Body of pancreas (tissue), 4 donors: ENCODE results near the gene CEP72.

Source experiments
- POLR2A ChIP-seq, 3 donors: fragments of 450-650 bp; IDR thresholded peaks; one replicate each; pipeline ENCODE4 v1.6.1; 2016; ENCODE audit warnings: antibody characterized with exemption in 3 of 3, mild to moderate bottlenecking in 2 of 3
- TF ChIP-seq, protein P1 (sequence below), 7 experiments: fragments of 450-650 bp in 4 of 7; fragments of 200-600 bp in 3 of 7; sonication (generic) in 3 of 7; IDR thresholded peaks; one replicate each; pipeline ENCODE4 v1.5.1; 2016 to 2019; ENCODE audit warnings: antibody characterized with exemption in 7 of 7

DNA sequence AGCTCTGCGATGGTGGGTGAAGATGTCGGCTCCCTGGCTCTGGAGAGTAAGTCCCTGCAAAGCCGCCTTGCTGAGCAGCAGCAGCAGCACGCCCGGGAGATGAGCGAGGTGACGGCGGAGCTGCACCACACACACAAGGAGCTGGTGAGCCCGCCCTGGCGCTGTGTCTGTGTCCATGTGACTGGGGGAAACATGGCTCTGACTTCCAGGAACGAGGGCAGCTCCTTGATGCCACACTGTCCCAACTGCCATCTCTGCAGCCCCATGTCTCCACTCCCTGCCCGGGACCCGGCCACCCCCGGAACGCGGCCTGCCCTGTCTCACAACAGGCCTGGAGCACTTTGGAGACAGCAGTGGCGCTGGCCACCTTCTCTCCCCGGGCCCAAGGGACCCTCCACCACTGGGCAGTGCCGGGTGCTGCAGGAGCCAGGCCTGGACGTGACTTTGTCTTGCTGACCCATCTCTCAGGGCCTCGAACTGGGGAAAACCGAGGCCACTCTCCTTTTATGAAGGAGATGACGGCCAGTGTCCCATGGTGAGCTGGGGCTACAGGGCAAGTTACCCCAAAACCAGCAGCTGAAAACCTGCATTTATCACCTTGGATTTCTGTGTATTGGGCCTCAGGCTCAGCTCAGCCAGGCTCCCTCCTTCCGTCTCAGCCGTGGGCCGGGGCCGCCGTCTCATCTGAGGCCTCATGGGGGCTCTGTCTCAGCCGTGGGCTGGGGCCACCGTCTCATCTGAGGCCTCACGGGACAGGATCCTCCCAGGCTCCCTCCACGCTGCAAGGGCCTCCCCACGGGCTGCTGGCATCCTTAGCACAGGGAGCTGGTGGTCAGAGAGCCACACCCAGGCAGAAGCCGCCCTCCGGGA, 28.6 kb downstream of the CEP72 start:
- TF ChIP-seq, protein P1, sequence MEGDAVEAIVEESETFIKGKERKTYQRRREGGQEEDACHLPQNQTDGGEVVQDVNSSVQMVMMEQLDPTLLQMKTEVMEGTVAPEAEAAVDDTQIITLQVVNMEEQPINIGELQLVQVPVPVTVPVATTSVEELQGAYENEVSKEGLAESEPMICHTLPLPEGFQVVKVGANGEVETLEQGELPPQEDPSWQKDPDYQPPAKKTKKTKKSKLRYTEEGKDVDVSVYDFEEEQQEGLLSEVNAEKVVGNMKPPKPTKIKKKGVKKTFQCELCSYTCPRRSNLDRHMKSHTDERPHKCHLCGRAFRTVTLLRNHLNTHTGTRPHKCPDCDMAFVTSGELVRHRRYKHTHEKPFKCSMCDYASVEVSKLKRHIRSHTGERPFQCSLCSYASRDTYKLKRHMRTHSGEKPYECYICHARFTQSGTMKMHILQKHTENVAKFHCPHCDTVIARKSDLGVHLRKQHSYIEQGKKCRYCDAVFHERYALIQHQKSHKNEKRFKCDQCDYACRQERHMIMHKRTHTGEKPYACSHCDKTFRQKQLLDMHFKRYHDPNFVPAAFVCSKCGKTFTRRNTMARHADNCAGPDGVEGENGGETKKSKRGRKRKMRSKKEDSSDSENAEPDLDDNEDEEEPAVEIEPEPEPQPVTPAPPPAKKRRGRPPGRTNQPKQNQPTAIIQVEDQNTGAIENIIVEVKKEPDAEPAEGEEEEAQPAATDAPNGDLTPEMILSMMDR (IDR thresholded peaks at IDR 0.05): no peak
- no peak for TF ChIP-seq POLR2A (IDR thresholded peaks at IDR 0.05)
